Endothelial cell of umbilical vein (primary cell): Measurements from ENCODE around the gene UPP2. TPM values are rescaled to one million over a fixed set of nuclear protein-coding genes. Genes with fewer than 3 reads are reported as not detected.
A peak's percentile ranks its signal among the peaks of the same experiment; 100 is the strongest.

ENCODE experiments used
- BruUV-seq: library from RNA; stranded (reverse); fragments of 400-500 nt; replicated peaks from 2 replicates; lab custom pipeline; 2021; lab: Mats Ljungman, UMichigan
- CTCF ChIA-PET: fragments of 300-600, 350-600 bp; sonication (Branson Sonifier 250); formaldehyde crosslinking; loops from one replicate; lab custom pipeline; 2021; ENCODE audit warnings: antibody characterized with exemption, inconsistent platforms; lab: Charles Lee
- POLR2A ChIA-PET: fragments of 300-600, 350-600 bp; sonication (Branson Sonifier 250); formaldehyde crosslinking; loops from one replicate; lab custom pipeline; 2021; ENCODE audit warnings: antibody characterized with exemption, inconsistent platforms; lab: Charles Lee
- DNase-seq: peaks from one replicate; pipeline ENCODE4 v3.0.0-alpha.2; 2011; ENCODE audit warnings: low read depth, low spot score
- FAIRE-seq: peaks from 2 replicates; lab custom pipeline; 2011; peaks lifted over from hg19 to GRCh38; lab: Jason Lieb, UNC
- H2AFZ ChIP-seq: 2 replicates; pipeline ENCODE4 v1.6.0; 2012; ENCODE audit warnings: low read depth, low read length, control low read depth, inconsistent platforms
- H3K27ac ChIP-seq: 2 replicates; pipeline ENCODE4 v1.5.1; 2011; ENCODE audit warnings: low read depth, mild to moderate bottlenecking, control low read depth, low read length, moderate library complexity; ENCODE audit not compliant: insufficient read depth
- H3K27me3 ChIP-seq, 2 experiments: 2 replicates each; pipeline versions ENCODE4 v1.6.0 to v1.6.1; 2011; ENCODE audit warnings: low read length in 2 of 2, mixed read lengths in 1 of 2; ENCODE audit not compliant: control insufficient read depth in 2 of 2, insufficient read depth in 2 of 2
- H3K36me3 ChIP-seq, 2 experiments: 2 replicates in 1 of 2; 3 replicates in 1 of 2; pipeline ENCODE4 v1.5.1; 2011; ENCODE audit warnings: low read length in 2 of 2, mild to moderate bottlenecking in 1 of 2, moderate library complexity in 1 of 2; ENCODE audit not compliant: control insufficient read depth in 2 of 2, insufficient read depth in 2 of 2; ENCODE audit errors: extremely low read depth in 1 of 2
- H3K4me1 ChIP-seq: 3 replicates; pipeline ENCODE4 v1.5.1; 2011; ENCODE audit warnings: mild to moderate bottlenecking, low read length; ENCODE audit not compliant: control insufficient read depth, insufficient read depth; ENCODE audit errors: extremely low read depth
- H3K4me2 ChIP-seq: 2 replicates; pipeline ENCODE4 v1.6.1; 2011; ENCODE audit warnings: low read length, control low read depth, mixed read lengths; ENCODE audit not compliant: insufficient read depth
- H3K4me3 ChIP-seq, 3 experiments: fragments of 200-600 bp in 1 of 3; sonication (generic), shearing (Covaris generic) in 1 of 3; replicated peaks in 1 of 3; 2 replicates each; pipeline ENCODE4 v1.5.1; 2011 to 2016; ENCODE audit warnings: control low read depth in 3 of 3, low read length in 3 of 3, mild to moderate bottlenecking in 2 of 3, inconsistent platforms in 1 of 3, low read depth in 1 of 3, moderate library complexity in 1 of 3; ENCODE audit not compliant: insufficient read depth in 1 of 3
- H3K79me2 ChIP-seq: 2 replicates; pipeline ENCODE4 v1.6.0; 2012; ENCODE audit warnings: low read length, inconsistent platforms; ENCODE audit not compliant: control insufficient read depth, insufficient read depth
- H3K9ac ChIP-seq: replicated peaks from 2 replicates; pipeline ENCODE3; 2011; ENCODE audit warnings: low read length, control low read depth; ENCODE audit not compliant: insufficient read depth; ENCODE audit errors: extremely low read depth
- H3K9me1 ChIP-seq: replicated peaks from 3 replicates; pipeline ENCODE4 v1.6.0; 2011; ENCODE audit warnings: mild to moderate bottlenecking, low read length; ENCODE audit not compliant: control insufficient read depth, insufficient read depth; ENCODE audit errors: extremely low read depth
- H3K9me3 ChIP-seq: replicated peaks from 2 replicates; pipeline ENCODE4 v1.5.1; 2012; ENCODE audit warnings: low read length, inconsistent platforms; ENCODE audit not compliant: control insufficient read depth, insufficient read depth
- H4K20me1 ChIP-seq: replicated peaks from 2 replicates; pipeline ENCODE3; 2011; ENCODE audit warnings: mild to moderate bottlenecking, low read length; ENCODE audit not compliant: control insufficient read depth, insufficient read depth; ENCODE audit errors: extremely low read depth
- CTCF ChIP-seq, 2 donors: IDR thresholded peaks; 1 replicate in 1 of 2; 2 replicates in 1 of 2; pipeline ENCODE4 v1.5.1; 2011; ENCODE audit warnings: low read length in 2 of 2, mild to moderate bottlenecking in 2 of 2, moderate library complexity in 2 of 2, control low read depth in 1 of 2, inconsistent platforms in 1 of 2, low read depth in 1 of 2; ENCODE audit not compliant: insufficient read depth in 1 of 2; ENCODE audit errors: extremely low read depth in 1 of 2
- EZH2 ChIP-seq: IDR thresholded peaks from 2 replicates; pipeline ENCODE4 v1.6.1; 2012; ENCODE audit warnings: borderline replicate concordance, low read depth, mild to moderate bottlenecking, moderate library complexity, low read length, inconsistent platforms; ENCODE audit not compliant: severe bottlenecking
- FOS ChIP-seq: IDR thresholded peaks from 2 replicates; pipeline ENCODE4 v1.6.1; 2011; ENCODE audit warnings: mild to moderate bottlenecking, low read length, moderate library complexity, borderline replicate concordance; ENCODE audit not compliant: insufficient read depth
- GATA2 ChIP-seq: IDR thresholded peaks from 2 replicates; pipeline ENCODE4 v1.7.0; 2011; ENCODE audit warnings: low read depth, mild to moderate bottlenecking, moderate library complexity, mixed read lengths, low read length; ENCODE audit not compliant: insufficient read length, insufficient read depth
- JUN ChIP-seq: IDR thresholded peaks from 2 replicates; pipeline ENCODE4 v1.6.1; 2011; ENCODE audit warnings: borderline replicate concordance, low read depth; ENCODE audit not compliant: insufficient read length, insufficient read depth
- MYC ChIP-seq: IDR thresholded peaks from one replicate; pipeline ENCODE4 v1.6.1; 2011; ENCODE audit warnings: mild to moderate bottlenecking, low read depth, low read length
- POLR2A ChIP-seq: IDR thresholded peaks from 2 replicates; pipeline ENCODE4 v1.6.1; 2012; ENCODE audit warnings: low read depth, mild to moderate bottlenecking, control low read depth, low read length
- POLR2AphosphoS5 ChIP-seq: IDR thresholded peaks from 2 replicates; pipeline ENCODE4 v1.6.1; 2012; ENCODE audit warnings: low read depth, mild to moderate bottlenecking, control low read depth, low read length, moderate library complexity; ENCODE audit not compliant: insufficient read depth
- dilution Hi-C: fragments of 300-500 bp; cut with MboI; formaldehyde crosslinking; loops from one replicate; pipeline ENCODE4 v1.15.0; 2019; ENCODE audit warnings: low sequenced_read_pairs; ENCODE audit not compliant: extremely low pct_ligation_motif_present
- intact Hi-C: fragments of 100-400 bp; cut with micrococcal nuclease; formaldehyde crosslinking; loops from one replicate; pipeline ENCODE4 v1.10.0; 2022
- polyA plus RNA-seq, 4 experiments: library from polyadenylated mRNA; depleted of rRNA in 3 of 4; stranded (reverse) in 3 of 4; unstranded in 1 of 4; fragments of >200 nt; gene quantifications; 2 replicates each; pipeline versions ENCODE4 v1.2.1 to v1.2.3, GENCODE V29; 2011 to 2012; ENCODE audit warnings: missing spikeins in 1 of 4
- total RNA-seq: library from RNA; stranded (reverse); gene quantifications from 2 replicates; pipeline ENCODE4 v1.2.3, GENCODE V29; 2021
- TF ChIP-seq, protein P1 (sequence below): IDR thresholded peaks from 2 replicates; pipeline ENCODE4 v1.6.1; 2011; ENCODE audit not compliant: insufficient read depth, insufficient read length

UPP2 gene
- total and polyA plus RNA-seq, 2 donors (not counting 3 experiments of a cell fraction or from before 2014, with no cell fraction given) = not detected

- Histone ChIP-seq H2AFZ (no peak overlapping the region), H3K4me1 (no peaks in the 10 kb centered on the region), H3K9ac (no peak overlapping the region), H3K9me3 (no peaks in the 10 kb centered on the region), H3K36me3 (no peaks in the 10 kb centered on the region), H3K79me2 (no peaks in the 10 kb centered on the region), H3K27me3 (peaks cover 14 to 22% of the 10 kb centered on the region in 2 experiments), H3K4me3 (no peak overlapping the region), H4K20me1 (no peaks in the 10 kb centered on the region), H3K4me2 (no peak overlapping the region), H3K9me1 (no peaks in the 10 kb centered on the region), H3K27ac (no peak overlapping the region)
- BruUV-seq = no TSS peak
- dilution Hi-C loops = no loop called here
- TF ChIP-seq FOS = no peak
- peak in 1 of 2 donors; percentile 27 for TF ChIP-seq CTCF (IDR thresholded peaks at IDR 0.05; ENCODE audit: extremely low read depth in 1 of 2, insufficient read depth in 1 of 2, low read depth in 1 of 2, low read length in 2 of 2)
- no peak for TF ChIP-seq EZH2
- intact Hi-C loops = loop anchor here (1.0 to 10.0 kb wide), 4 partner anchors 165 to 575 kb away; no protein-coding TSS in a partner anchor
- POLR2A ChIA-PET = no interaction called here
- FAIRE-seq (no peak), DNase-seq (peak; percentile 48)
- CTCF ChIA-PET = interaction anchor here (0.6 to 4.1 kb wide), 31 partner anchors 8 to 582 kb away, joined by 3 to 101 read pairs (median 4); partner anchors contain the start of genes CCDC148 and PKP4
Measured at GRCh38 chr2:158179660-158180059, 78.0 kb downstream of the UPP2 start.

DNA sequence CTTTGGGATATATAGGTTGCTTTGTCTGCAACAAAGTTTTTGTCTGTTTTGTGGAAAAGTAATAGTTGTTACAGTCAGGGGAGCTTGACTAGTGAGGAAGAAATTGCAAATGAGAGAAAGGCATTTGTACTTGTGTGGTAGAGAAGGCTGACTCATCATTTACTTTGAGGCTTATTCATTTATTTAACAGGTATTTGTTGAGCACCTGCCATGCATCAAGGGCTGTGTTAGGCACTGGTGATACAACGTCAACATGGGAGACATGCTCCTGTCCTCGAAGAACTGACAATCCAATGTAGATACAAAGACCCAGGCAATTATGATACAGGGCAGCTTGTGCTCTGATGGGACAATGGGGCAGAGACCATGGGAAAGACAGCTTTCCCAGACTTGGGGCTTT, 79.5 kb downstream of the UPP2 start:
- no peak overlapping the region for H3K4me2 ChIP-seq
- H3K9me3 ChIP-seq = no peaks in the 10 kb centered on the region
- no TSS peak for BruUV-seq
- peaks cover 19 to 24% of the 10 kb centered on the region in 2 experiments for H3K27me3 ChIP-seq
- no peaks in the 10 kb centered on the region for H3K36me3 ChIP-seq
- no peak overlapping the region for H3K4me3 ChIP-seq
- dilution Hi-C loops (no loop called here), intact Hi-C loops (no loop called here)
- H3K9me1 ChIP-seq = no peaks in the 10 kb centered on the region
- no peaks in the 10 kb centered on the region for H4K20me1 ChIP-seq
- H3K79me2 ChIP-seq = no peaks in the 10 kb centered on the region
- no peak overlapping the region for H3K9ac ChIP-seq
- no peak overlapping the region for H3K27ac ChIP-seq
- TF ChIP-seq JUN (no peak), GATA2 (no peak), POLR2A (no peak), EZH2 (no peak), MYC (no peak), CTCF (IDR thresholded peaks at IDR 0.05; ENCODE audit: extremely low read depth in 1 of 2, insufficient read depth in 1 of 2, low read depth in 1 of 2, low read length in 2 of 2) (no peak), POLR2AphosphoS5 (no peak), FOS (no peak)
- TF ChIP-seq, protein P1, sequence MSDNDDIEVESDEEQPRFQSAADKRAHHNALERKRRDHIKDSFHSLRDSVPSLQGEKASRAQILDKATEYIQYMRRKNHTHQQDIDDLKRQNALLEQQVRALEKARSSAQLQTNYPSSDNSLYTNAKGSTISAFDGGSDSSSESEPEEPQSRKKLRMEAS = no peak
- H2AFZ ChIP-seq = no peak overlapping the region
- ChIA-PET CTCF (interaction anchor here (2.5 to 4.1 kb wide), 3 partner anchors 10 to 572 kb away, joined by 9 to 101 read pairs (median 90); no protein-coding TSS in a partner anchor), POLR2A (no interaction called here)
- FAIRE-seq = no peak
- DNase-seq = no peak
- no peaks in the 10 kb centered on the region for H3K4me1 ChIP-seq
